ENCODE measurements around the gene DPP4.

GRCh38 chr2:162028511-162028910 is 45.5 kb downstream of the DPP4 start:
- TF ChIP-seq ZNF274 (IDR thresholded peaks at IDR 0.05; ENCODE audit: low read depth, low read length) (no peak), YY1 (IDR thresholded peaks at IDR 0.05; ENCODE audit: insufficient read depth, insufficient read length) (no peak), SUZ12 (IDR thresholded peaks at IDR 0.05; ENCODE audit: extremely low read depth, insufficient read depth, insufficient read length) (no peak)
